Kasumi-1 (cell line): ENCODE measurements around the gene GLIS1.
A peak's percentile ranks its signal among the peaks of the same experiment; 100 is the strongest.

Experiments
- DNase-seq, 2 experiments: peaks; one replicate each; lab custom pipeline; 2025; lab: John Stamatoyannopoulos, UW

GLIS1 gene

DNA sequence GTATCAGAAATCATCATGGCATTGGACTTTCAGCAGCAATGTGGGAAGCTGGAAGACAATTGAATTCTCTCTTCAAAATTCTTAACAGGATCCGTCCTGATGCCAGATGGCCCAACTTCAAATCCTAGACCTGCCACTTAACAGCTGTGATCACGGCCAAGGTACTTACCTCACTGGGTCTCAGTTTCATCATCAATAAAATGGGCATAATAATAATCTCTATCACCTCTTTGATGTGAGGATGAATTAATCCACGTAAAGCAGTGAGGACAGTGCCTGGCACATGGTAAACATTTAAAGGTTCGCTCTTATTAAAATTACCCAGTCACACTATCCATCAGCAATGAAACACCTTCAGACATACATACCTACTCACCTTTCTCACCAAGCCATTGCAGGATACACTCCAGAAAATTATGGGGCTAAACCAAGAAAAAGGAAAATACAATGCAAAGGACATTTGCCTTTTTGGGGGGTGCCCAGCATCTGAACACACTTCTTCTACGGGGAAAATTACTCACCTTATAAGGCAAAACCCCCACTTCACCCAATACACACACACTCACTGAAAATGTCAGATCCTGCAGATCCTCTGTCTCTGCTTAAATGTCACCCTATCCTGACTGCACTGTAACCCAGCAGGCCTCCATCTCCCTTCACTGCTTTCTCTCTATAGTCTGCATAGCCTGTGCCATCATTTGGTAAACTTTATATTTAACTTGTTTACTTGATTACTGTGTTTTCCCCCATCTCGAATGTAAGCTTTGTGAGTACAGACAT, 21.7 kb downstream of the GLIS1 start:
- no peak for DNase-seq

DNA sequence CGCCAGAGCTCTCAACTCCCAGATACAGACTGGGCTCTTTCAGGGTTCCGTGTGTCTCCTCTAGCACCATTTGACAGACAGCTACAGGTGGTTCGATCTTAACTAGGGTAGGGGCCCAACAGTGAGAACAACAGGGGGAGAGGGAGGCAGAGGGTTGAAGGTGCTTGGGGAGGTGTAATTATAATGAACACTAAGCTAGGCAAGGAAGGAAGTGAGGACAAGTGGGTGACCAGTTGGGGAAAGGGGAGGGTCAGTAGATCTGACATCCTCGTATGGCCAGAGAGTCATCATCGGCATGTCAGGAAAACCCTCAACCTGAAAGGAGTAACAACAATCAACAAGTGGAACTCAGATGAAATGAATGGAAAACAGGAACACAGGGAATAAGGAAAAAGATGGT, 22.8 kb downstream of the GLIS1 start:
- no peak for DNase-seq

DNA sequence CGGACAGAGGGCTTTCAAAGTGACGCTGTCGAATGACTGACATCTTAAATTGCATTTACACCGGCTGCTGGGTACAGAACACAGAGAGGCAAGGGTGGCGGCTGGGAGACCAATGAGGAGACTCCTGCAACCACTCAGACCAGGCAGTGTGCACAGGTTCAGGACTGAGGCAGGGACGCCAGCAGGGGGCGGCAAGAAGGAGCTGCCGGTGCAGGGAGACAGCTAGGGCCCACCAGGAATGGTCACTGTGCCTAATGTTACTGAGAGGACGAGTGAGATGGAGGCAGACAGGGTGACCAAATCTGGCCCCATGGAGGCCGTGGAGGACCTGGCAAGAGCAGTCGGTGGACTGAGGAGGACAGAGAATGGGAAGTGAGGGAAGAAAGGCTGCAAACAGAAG, 23.5 kb downstream of the GLIS1 start:
- DNase-seq = peak; percentile 12 to 42

DNA sequence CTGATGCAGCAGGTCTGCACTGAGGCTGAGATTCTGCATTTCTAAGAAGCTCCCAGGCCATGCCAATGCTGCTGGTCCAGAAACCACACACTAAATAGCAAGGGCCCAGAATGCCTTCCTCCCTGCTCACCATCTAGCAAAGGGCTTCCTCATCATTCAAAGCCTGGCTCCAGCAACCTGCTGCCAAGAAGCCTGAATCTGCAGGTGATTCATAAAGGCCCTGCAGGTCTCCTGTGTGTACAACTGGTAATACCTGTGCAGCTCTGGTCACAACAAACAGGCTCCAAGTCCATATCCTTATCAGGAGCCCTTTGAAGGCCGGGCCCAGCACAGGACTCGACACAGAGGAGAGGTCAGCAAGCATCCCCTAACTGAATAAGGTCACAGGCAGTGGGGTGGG, 26.7 kb downstream of the GLIS1 start:
- DNase-seq = no peak

DNA sequence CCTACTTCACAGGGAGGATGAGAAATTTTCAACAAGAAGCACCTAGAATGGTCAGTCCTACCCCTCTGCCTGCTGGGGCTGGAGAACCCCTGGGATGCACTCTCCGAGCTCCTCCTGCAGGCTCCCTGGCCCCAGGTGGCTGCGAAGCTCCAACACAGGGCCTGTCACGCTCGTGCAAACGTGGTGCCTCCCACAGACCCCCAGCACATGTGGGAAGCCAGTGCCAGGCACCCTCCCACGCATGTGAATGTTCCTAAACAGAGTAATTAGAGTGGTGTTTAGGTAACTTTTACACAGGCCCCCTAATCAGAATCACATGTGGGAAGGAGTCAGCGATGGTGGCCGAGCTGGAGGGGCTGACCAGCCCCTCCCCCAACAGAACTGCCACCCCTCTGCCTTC, 28.4 kb downstream of the GLIS1 start:
- no peak for DNase-seq

DNA sequence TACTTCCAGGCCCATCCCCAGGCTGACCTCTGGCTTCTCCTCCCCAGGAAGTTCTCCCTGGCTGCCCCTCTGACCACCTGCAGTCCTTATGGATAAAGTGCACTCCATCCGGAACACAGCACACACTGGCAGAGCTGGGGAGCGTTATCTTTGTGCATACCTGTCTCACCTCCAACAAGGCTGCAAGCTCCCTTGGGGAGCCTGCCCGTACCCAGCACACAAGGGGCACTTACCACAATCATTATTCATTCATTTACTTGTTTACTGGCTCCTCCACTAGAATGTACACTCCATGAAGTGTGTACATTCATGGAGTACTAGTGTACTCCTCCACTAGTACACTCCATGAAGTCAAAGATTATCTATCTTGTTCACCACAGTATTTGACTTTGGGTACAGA, 30.3 kb downstream of the GLIS1 start:
- DNase-seq = no peak

DNA sequence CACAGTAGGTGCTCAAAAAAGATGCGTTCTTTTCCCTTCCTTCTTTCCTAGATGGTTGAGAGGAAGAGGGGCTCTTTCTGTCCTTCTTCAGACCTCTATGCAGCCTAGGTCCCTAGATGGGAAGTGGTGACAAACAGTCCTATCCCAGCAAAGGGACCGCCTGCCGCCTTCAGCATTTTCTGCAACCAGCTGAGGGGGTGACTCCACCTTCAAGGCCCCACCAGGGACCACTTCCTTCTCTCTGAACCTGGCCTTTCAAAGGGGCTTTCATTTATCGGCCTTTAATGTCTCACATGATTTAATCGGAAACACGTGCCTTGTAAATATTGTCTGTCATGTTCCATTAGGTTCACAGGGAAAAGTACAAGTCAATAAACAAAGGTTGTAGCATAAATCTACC, 32.6 kb downstream of the GLIS1 start:
- no peak for DNase-seq

DNA sequence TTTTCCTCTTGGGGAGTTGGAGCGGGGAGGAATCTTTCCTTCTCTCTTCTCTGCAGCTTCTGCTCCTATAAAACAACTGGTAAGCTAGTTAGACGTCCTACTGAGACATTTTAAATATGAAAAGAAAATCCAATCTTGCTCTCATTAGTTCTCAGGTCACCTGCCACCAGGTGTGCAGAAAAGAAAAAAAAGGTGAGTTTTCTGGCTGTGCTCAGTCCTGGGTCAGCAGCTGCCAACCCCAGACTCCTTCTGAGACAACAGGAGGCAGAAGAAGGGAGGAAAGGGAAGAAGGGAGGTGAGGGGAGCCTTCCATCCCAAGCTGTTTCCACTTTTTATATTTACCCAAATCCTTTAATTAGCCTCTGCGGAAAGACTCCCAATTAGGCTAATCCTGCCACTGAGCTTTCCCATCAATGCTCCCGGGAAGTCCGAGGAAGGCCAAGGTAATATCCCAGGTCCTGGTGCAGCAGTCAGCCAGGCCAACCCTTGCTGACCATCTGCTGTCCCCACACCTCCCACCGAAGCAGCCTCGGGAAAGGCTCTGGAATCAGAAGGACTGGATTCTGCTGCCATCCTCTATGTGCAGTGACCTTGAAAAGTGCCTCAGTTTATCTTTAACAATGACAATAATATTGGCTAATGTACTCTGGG, 33.4 kb downstream of the GLIS1 start:
- DNase-seq = no peak

DNA sequence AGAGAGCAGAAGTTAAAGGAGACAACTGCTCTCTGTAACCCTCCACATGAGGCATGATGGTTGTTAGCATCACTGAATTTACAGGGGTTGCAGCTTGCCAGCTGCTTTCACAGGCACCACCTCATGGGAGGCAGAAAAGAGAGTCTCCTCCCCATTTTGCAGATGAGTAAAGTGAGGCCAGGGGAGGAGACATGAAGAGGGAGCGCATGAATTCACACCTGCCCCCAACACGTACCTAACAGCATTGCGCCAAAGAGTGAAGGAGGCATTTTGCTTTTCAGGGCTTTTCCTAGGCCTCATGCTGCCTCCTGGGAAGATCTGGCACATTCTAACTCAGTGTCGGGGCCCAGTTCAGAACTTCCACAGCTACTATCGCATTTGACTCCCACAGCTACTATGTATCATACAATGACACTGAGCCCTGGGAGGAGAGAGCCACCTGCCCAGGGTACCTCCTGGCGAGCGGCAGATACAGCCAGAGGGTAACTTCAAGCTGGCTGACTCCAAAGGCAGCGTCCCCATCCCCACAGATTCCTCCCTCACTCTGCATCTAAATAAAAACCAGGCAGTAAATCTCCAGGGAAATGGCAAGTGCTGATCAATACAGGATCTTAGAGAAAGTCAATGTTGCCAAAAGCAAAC, 34.0 kb downstream of the GLIS1 start:
- no peak for DNase-seq

DNA sequence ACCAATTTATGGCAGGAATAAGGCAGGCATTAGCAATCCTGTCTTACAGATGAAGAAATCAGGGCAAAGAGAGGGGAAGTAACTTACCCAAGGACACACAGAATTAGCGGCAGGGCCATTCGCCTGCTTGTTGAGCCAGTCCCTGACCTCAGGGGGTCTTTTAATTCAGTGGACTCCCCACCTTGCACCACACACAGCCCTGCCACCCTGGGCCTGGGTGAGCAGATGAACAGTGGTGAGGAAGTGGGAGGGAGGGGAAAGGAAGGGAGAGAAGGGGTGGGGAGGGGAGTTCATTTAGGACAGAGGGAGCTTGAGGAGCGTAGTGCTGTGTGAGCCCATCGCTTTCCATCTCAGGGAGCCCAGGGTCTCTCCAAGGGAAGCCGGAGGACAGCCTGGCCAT, 34.7 kb downstream of the GLIS1 start:
- DNase-seq = no peak

DNA sequence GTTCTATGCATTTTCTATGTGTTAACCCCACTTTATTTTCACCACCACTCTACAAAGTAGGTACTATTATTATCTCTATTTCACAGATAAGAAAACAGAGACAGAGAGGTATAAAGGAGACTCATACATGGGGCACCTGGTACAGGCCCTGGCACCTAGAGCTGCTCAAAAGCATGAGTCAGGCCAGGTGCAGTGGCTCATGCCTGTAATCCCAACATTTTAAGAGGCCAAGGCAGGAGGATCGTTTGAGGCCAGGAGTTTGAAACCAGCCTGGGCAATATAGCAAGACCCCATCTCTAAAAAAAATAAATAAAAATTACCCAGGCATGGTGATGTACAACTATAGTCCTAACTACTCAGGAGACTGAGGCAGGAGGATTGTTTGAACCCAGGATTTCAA, 35.8 kb downstream of the GLIS1 start:
- DNase-seq = no peak

DNA sequence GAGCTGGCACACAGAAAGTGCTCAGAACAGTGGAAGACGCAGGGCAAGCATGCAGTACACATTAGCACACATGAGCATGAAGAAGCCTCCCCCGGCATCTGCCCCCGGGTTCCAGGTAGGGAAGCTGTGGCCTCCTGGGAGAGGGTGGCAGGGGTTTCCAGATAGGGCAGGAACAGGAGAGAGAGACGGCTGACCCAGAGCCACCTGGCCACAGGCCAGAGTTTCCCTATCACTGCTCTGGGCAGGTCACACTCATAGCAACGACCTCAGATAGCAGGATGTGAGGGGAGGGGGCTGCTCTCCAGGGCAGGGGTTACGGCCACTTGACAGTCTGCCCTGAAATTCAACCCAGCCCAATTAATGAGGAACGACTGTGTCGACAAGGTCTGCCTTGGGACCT, 36.6 kb downstream of the GLIS1 start:
- DNase-seq = no peak

DNA sequence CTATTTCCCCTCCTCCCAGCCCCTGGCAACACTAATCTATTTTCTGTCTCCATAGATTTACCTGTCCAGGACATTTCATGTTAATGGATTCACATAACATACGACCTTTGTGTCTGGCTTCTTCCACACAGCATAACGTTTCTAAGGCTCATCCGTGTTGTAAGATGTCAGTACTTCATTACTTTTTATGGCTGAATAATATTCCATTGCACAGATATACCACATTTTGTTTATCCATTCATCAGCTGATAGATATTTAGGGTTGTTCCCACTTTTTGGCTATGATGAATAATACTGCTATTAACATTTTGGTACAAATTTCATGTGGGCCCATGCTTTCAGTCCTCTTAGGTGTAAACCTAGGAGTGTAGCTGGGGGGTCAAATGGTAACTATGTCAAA, 38.2 kb downstream of the GLIS1 start:
- no peak for DNase-seq

DNA sequence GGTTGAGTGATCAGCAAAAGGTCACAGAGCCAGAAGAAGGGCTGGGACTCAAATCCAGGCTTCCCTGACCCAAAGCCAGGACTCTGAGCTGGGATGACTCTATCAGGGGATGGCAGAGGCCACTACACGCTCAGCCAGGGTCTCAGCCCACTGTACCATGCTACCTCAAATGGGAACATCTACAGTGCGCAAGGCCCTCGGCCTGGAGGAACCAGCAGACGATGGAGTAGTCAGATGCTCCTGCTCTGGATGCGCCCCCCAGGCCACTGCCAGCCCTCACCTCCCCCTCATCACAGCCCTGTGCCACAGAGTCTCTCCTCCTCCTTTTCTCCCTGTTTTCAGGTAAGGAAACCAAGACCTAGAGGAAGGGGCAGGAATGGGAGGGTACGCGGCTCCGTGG, 39.0 kb downstream of the GLIS1 start:
- DNase-seq = no peak

DNA sequence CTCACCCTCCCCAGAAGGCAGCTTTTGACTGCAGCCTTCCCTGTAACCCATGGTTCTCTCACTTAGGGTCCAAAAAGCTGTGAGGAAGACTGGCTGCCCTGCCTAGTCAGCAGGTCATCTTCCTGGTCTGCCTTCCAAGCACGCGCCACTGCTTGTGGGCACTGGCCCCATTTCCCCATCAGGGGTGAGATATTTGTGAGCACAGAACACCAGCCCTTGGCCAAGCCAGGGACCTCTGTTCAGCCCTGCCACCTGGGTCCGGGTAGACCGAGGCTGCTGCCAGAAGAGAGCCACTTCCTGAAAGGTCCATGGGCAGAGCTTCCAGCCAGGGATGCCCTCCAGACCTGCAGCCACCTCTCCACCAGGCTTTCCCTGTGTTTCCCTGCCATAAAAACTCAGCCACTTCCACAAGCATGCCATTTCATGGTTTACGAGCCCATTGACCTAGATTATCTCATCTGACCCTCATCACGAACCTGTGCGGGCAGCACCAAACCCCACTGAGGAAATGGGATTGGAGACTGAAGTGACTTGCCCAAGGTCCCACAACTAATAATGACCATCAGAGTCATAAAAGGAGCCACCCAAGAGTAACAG, 40.5 kb downstream of the GLIS1 start:
- DNase-seq = no peak

DNA sequence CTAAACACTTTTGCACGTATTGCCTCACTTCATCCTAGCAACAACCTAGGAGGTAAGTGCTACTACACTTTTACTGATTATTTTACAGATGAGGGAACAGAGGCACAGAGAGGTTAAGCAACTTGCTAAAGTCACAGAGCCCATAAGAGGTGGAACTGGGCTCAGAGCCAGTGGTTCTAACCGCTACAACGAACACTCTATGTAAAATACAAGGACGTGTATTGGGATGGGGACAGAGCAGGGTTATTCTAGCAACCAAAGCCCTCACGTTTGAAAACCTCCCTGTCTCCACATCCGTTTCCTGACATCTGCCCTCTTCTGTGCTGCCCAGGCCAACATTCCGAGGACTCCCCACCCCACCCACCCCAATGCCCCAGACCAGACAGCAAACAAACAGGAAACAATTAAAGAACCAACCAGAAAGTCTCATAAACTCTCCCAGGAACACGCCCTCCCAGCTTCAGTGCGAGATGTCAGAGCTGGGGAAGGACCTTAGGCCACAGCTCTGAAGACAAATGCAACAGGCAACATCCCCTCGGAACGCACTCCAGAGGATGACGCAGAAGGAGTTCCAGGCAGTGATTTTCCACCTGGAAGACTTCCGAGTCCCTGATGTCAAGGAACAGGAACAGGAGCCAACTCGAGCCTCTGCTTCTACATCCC, 41.1 kb downstream of the GLIS1 start:
- peak; percentile 44 to 56 for DNase-seq

DNA sequence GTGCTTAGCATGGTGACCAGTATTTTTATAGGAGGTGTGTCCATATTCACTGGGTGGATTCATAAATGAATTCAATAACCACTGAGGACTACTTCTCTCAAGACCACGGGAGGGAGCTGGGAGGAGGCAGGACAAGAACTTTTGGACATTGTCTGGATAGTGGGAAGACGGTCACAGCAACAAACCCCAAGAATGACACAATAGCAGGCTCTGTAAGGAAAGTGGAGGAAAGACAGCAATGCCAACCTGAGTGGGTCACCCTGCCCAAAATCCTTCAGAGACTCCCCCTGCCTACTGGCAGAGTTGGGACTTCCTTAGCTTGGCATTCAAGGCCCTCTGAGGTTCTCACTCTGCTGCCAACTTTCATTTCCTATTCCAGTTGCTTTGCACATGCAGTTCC, 42.0 kb downstream of the GLIS1 start:
- no peak for DNase-seq

DNA sequence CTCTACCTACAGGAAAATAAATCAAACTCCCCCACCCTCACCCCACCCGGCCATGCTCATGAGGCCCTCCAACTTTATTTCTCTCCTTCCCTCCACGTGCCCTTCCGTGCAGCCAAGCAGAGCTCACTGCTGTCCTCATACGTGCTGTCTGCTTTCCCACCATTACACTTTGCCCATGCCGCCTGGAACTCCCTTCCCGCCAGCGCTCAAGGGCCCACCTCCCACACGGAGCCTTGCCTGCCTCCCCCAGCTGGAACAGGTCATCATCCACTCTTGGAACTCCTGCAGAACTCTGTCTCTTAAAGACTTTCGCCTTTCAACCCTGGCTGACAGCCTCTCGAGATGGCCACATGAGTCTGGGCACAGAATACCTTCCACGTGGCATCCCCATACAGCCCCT, 42.4 kb downstream of the GLIS1 start:
- DNase-seq = no peak

DNA sequence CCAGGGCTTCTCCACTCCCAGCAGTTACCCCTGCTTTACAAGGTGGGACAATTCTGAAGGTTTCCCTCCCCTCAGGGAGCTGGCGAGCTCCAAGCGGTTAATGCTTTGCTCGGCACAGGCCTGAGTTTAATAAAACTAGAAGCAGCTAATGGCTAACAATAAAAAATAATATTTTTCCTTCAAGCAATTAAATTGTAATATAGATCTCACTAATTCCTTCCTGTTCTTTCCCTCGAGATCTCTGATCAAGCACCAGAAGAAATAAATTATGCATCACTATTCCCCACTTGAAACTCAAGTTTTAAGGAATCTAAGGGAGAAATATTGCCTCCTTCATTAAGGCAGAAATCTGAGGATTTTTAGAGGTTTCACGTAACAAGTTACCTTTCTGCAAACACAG, 42.9 kb downstream of the GLIS1 start:
- no peak for DNase-seq

DNA sequence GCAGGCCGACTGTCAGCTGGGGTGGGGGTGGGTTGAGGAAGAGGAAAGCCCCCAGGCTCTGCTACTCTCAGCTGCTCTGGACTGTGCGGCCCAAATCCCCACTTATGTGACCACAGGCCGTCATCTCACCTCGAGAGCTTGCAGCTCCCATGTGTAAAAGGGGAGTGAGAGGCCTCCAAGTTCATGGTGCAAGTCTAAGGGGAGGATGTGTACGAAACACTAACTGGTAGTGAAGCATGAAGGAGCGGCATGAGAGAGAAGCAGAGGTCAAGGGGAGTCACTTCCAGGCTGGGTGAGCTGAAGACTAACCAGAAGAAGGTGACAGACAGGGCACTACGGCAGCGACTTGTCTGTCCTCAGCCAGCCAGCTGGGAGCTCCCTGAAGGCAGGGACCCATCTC, 43.8 kb downstream of the GLIS1 start:
- DNase-seq = no peak

DNA sequence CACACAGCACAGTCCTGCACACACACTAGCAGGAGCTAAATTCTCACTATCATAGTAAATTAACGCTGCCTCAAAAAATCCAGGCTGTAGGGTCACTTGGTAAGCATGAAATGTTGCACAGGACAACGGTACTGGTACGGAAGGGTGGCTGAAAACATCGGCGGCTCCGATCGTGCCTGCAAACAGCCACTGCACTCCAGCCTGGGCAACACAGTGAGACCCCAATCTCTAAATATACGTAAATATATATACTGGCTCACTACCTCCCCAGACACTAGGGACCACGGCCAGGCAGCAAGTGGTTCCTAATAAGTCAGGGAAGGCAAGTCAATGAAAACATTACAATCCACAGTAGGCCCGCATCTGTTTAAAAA, 44.3 kb downstream of the GLIS1 start:
- DNase-seq = no peak
